ENCODE measurements around the gene ZNF232. TPM values are rescaled to one million over a fixed set of nuclear protein-coding genes. Genes with fewer than 3 reads are reported as not detected.

Gene ZNF232
- total RNA-seq, 1 donor from 2014 or later: 11.4 TPM

DNA sequence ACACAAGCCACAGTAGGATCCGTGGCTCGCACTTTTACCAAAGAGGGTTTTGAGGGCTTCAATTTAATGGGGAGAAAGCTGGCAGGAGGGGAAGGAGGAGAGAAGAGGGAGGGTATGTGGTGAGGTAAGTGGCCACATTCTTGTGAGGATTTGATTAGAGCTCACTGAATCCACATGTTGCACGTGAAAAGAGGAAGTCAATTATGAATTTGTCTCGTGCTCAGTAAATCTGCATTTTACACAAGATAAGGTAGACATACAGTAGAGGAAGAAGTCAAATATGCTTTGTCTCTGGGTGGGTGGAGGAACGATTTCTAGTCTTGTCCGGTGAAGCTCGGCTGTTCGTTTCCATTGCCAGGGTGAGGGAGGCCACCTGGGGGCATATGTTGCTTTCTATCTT, 862 bp downstream of the ZNF232 start:
- peaks cover 15% of the 10 kb centered on the region for H3K27me3 ChIP-seq (ENCODE audit: low read depth)
- H3K27ac ChIP-seq: peak overlapping the region; percentile 80
- H3K9me3 ChIP-seq: no peaks in the 10 kb centered on the region
- H3K36me3 ChIP-seq: peaks cover 26% of the 10 kb centered on the region
- intact Hi-C loops (cut with DNase I): no loop called here
- ATAC-seq (no peak), DNase-seq (no peak)
- TF ChIP-seq, protein P1, sequence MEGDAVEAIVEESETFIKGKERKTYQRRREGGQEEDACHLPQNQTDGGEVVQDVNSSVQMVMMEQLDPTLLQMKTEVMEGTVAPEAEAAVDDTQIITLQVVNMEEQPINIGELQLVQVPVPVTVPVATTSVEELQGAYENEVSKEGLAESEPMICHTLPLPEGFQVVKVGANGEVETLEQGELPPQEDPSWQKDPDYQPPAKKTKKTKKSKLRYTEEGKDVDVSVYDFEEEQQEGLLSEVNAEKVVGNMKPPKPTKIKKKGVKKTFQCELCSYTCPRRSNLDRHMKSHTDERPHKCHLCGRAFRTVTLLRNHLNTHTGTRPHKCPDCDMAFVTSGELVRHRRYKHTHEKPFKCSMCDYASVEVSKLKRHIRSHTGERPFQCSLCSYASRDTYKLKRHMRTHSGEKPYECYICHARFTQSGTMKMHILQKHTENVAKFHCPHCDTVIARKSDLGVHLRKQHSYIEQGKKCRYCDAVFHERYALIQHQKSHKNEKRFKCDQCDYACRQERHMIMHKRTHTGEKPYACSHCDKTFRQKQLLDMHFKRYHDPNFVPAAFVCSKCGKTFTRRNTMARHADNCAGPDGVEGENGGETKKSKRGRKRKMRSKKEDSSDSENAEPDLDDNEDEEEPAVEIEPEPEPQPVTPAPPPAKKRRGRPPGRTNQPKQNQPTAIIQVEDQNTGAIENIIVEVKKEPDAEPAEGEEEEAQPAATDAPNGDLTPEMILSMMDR (IDR thresholded peaks at IDR 0.05): no peak
- peak overlapping the region; percentile 94 for H3K4me3 ChIP-seq
- peaks cover 14% of the 10 kb centered on the region for H3K4me1 ChIP-seq

- TF ChIP-seq, protein P1 (IDR thresholded peaks at IDR 0.05): no peak
- Histone ChIP-seq H3K36me3 (peaks cover 5% of the 10 kb centered on the region), H3K4me1 (peaks cover 13% of the 10 kb centered on the region), H3K4me3 (no peak overlapping the region), H3K27ac (no peak overlapping the region), H3K9me3 (peaks cover 12% of the 10 kb centered on the region), H3K27me3 (ENCODE audit: low read depth) (peaks cover 4% of the 10 kb centered on the region)
- intact Hi-C loops (cut with DNase I): no loop called here
- no peak for DNase-seq
- no peak for ATAC-seq
These were observed 10.8 kb downstream of the ZNF232 start for GRCh38 chr17:5100832-5101231.

GRCh38 chr17:5099271-5099670, 12.4 kb downstream of the ZNF232 start:
- TF ChIP-seq, protein P1 (IDR thresholded peaks at IDR 0.05): no peak
- no peak overlapping the region for H3K27ac ChIP-seq
- no peak for ATAC-seq
- intact Hi-C loops (cut with DNase I): no loop called here
- H3K9me3 ChIP-seq: peaks cover 27% of the 10 kb centered on the region
- DNase-seq: no peak
- peaks cover 13% of the 10 kb centered on the region for H3K4me1 ChIP-seq
- no peaks in the 10 kb centered on the region for H3K36me3 ChIP-seq
- peaks cover 4% of the 10 kb centered on the region for H3K27me3 ChIP-seq (ENCODE audit: low read depth)
- no peak overlapping the region for H3K4me3 ChIP-seq

DNA sequence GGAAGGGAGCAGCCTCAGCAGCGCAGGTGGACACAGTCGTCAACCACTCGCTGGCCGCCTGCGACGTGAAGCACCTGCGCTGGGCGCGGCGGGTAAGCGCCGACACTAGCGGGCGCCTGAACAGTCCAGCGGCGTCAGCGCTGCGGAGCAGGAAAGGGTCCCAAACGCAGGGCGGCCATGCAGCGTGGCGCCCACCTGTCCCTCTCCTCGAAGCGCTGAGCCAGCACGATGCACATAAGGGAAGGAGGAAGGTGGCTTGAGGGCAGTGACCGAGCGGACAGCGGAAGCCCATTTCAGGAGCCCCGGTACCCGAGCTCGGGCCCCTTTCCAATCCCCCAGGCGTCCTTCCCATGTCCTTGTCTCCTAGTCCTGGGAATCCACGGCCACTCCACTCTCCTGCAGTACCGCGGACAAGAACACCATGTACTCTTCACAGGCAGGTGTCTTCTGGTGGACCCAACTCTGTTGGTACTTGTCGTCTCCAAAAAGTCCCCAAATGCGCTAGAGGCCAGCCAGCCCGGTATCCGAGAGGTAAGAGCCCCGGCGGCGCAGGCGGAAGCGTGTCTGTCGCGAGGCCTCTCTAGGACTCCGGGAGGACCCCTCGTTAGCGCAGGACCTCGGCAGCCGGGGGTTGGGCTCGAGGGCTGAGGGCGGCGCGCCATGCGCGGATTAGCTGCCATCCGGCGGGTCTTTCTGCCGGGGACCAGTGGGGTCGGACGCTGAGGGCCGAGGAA, 14.4 kb downstream of the ZNF232 start:
- H3K9me3 ChIP-seq: peaks cover 47% of the 10 kb centered on the region
- intact Hi-C loops (cut with DNase I): no loop called here
- peak overlapping the region; percentile 43 for H3K27ac ChIP-seq
- H3K4me1 ChIP-seq: peaks cover 13% of the 10 kb centered on the region
- no peaks in the 10 kb centered on the region for H3K36me3 ChIP-seq
- H3K27me3 ChIP-seq (ENCODE audit: low read depth): peaks cover 4% of the 10 kb centered on the region
- TF ChIP-seq, protein P1 (IDR thresholded peaks at IDR 0.05): no peak
- ATAC-seq (peak; percentile 74 to 89), DNase-seq (peak; percentile 74)
- H3K4me3 ChIP-seq: peak overlapping the region; percentile 57

DNA sequence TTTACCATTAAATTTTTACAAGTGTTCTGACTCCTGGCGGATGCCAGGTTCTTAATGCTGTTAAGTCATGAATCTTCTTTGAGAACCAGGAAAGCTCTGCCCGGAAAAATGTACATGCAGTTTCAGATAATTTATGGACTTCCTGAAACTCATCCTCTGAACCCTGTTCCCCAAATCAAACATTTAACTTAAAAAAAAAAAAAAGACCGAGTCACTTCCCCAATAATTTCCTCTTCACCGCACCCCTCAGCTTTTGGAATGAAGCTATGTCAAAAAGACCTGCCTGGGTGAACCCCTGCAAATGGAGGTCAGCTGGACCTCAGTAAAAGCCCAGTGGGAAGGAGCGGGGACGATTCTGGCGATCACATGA, 15.0 kb downstream of the ZNF232 start:
- intact Hi-C loops (cut with DNase I): no loop called here
- peaks cover 4% of the 10 kb centered on the region for H3K27me3 ChIP-seq (ENCODE audit: low read depth)
- peaks cover 13% of the 10 kb centered on the region for H3K4me1 ChIP-seq
- TF ChIP-seq, protein P1 (IDR thresholded peaks at IDR 0.05): no peak
- peaks cover 4% of the 10 kb centered on the region for H3K36me3 ChIP-seq
- ATAC-seq (no peak), DNase-seq (no peak)
- H3K4me3 ChIP-seq: peak overlapping the region; percentile 57
- peaks cover 53% of the 10 kb centered on the region for H3K9me3 ChIP-seq
- peak overlapping the region; percentile 43 for H3K27ac ChIP-seq

All from lower lobe of right lung (tissue), 2 donors.